Hepatocyte (in vitro differentiated cells): Measurements from ENCODE around the gene BDKRB1.

ENCODE experiments used
- EZH2 ChIP-seq: fragments of 200-600 bp; sonication (generic); IDR thresholded peaks from 2 replicates; pipeline ENCODE4 v1.6.1; 2016; ENCODE audit warnings: antibody characterized with exemption, mild to moderate bottlenecking, borderline replicate concordance
- TF ChIP-seq, protein P1 (sequence below): fragments of 200-600 bp; sonication (generic); IDR thresholded peaks from 2 replicates; pipeline ENCODE4 v1.5.1; 2016; ENCODE audit warnings: antibody characterized with exemption, mild to moderate bottlenecking; ENCODE audit not compliant: poor library complexity

DNA sequence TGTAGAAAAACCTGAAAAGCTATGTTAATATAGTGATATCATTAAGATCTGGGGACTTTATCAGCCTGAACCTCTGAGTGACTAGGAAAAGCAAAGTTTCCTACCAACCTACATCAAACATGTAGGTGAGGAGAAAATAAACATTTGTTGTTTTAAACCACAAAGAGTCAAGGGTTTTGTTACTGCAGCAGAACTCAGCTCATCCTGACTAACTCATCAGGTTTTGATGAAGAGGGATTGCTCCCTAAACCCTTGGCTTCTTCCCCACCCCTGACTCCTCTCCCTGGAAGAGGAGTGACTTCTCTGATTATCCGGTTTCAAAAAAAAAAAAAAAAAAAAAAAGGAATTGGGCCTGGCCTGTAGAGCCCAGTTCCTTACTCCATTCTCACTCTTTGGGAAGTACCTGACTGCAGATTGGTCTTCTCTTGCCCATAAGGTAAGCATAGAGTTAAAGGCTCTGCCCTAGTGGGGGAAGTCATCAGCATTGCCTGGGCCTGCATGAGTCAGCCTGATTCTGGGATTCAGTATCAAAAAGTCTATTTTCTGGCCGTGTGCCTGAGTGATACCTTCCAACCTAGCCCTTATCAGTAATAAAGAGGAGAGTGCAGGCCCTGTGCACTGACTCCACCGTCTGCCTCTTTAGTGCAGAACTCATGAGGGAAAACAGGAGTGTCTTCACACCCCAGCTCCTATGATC is 16.9 kb downstream of the BDKRB1 start:
- TF ChIP-seq, protein P1, sequence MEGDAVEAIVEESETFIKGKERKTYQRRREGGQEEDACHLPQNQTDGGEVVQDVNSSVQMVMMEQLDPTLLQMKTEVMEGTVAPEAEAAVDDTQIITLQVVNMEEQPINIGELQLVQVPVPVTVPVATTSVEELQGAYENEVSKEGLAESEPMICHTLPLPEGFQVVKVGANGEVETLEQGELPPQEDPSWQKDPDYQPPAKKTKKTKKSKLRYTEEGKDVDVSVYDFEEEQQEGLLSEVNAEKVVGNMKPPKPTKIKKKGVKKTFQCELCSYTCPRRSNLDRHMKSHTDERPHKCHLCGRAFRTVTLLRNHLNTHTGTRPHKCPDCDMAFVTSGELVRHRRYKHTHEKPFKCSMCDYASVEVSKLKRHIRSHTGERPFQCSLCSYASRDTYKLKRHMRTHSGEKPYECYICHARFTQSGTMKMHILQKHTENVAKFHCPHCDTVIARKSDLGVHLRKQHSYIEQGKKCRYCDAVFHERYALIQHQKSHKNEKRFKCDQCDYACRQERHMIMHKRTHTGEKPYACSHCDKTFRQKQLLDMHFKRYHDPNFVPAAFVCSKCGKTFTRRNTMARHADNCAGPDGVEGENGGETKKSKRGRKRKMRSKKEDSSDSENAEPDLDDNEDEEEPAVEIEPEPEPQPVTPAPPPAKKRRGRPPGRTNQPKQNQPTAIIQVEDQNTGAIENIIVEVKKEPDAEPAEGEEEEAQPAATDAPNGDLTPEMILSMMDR, result no peak
- no peak for TF ChIP-seq EZH2
